Measurements from ENCODE around the gene SPOCK1.
"Not testable (repeated sequence)": the region's sequence is repeated elsewhere in the genome, so short reads cannot be mapped to it uniquely, and the experiment has no call there.

The SPOCK1 gene

GRCh38 chr5:136979131-136979530 lies 520.0 kb downstream of the SPOCK1 start:
- TF ChIP-seq CTCF (IDR thresholded peaks at IDR 0.05) = no peak
- no peak overlapping the region for H3K27ac ChIP-seq
- DNase-seq (ENCODE audit: low spot score) = no peak
- H3K4me3 ChIP-seq = no peak overlapping the region

GRCh38 chr5:136963504-136963903 lies 535.6 kb downstream of the SPOCK1 start:
- no peak for TF ChIP-seq CTCF (IDR thresholded peaks at IDR 0.05)

GRCh38 chr5:136957428-136957827 lies 541.7 kb downstream of the SPOCK1 start:
- Histone ChIP-seq H3K27ac (no peak overlapping the region), H3K4me3 (no peak overlapping the region)
- no peak for TF ChIP-seq CTCF (IDR thresholded peaks at IDR 0.05)
- DNase-seq (ENCODE audit: low spot score) = no peak

More at GRCh38 chr5:136963504-136963903, 535.6 kb downstream of the SPOCK1 start:
- no peak for DNase-seq (ENCODE audit: low spot score)
- Histone ChIP-seq H3K4me3 (no peak overlapping the region), H3K27ac (no peak overlapping the region)

GRCh38 chr5:136954142-136954541 lies 545.0 kb downstream of the SPOCK1 start:
- DNase-seq (ENCODE audit: low spot score) = not testable (repeated sequence)

GRCh38 chr5:136953346-136954069 lies 545.6 kb downstream of the SPOCK1 start:
- H3K4me3 ChIP-seq; H3K27ac ChIP-seq; DNase-seq (ENCODE audit: low spot score): not testable (repeated sequence)

More at GRCh38 chr5:136954142-136954541, 545.0 kb downstream of the SPOCK1 start:
- not testable (repeated sequence) for H3K4me3 ChIP-seq, H3K27ac ChIP-seq

- Histone ChIP-seq H3K4me3 (no peak overlapping the region), H3K27ac (no peak overlapping the region)
- no peak for TF ChIP-seq CTCF (IDR thresholded peaks at IDR 0.05)
- DNase-seq (ENCODE audit: low spot score) = no peak
Measured at GRCh38 chr5:136927571-136927970, 571.6 kb downstream of the SPOCK1 start.

GRCh38 chr5:136926073-136926472 lies 573.1 kb downstream of the SPOCK1 start:
- TF ChIP-seq CTCF (IDR thresholded peaks at IDR 0.05) = no peak

More at GRCh38 chr5:136926073-136926472, 573.1 kb downstream of the SPOCK1 start:
- DNase-seq (ENCODE audit: low spot score) = no peak
- Histone ChIP-seq H3K27ac (no peak overlapping the region), H3K4me3 (no peak overlapping the region)
